GM19372 (cell line): ENCODE data around the gene SUSD2.
"Not testable (repeated sequence)": the region's sequence is repeated elsewhere in the genome, so short reads cannot be mapped to it uniquely, and the experiment has no call there.

ENCODE experiments used
- ATAC-seq: cut with Tn5 transposase; IDR thresholded peaks from one replicate; pipeline ENCODE4 v1.9.1; 2021; ENCODE audit warnings: mild to moderate bottlenecking, low read depth, moderate library complexity; ENCODE audit not compliant: unreplicated experiment

SUSD2 gene

DNA sequence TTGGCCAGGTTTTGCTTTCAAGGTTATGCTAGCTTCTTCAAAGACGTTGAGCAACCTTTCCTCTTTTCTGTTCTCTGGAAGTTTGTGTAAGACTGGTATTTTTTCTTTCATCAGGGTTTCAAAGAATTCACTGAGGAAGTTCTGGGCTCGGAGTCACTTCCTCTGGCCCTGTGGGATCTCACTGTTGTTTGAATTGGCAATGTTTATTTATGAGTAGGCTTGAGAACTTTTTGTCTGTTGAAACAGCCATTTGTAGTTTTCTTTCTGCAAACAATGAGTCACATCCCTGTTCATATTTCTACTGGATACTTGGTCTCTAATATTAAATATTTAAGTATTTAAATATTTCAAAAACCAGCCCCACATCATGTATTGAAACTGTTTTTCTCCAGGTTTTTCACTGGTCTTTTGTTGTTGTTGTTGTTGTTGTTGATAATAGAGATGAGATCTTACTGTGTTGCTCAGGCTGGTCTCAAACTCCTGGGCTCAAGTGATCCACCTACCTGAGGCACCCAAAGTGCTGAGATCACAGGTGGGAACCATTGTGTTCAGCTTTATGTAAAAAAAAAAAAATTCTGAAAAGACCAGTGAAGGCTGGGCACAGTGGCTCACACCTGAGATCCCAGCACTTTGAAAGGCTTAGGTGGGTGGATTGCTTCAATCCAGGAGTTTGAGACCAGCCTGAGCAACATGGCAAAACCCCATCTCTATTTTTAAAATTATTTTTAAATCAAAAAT lies 26.9 kb downstream of the SUSD2 start:
- ATAC-seq = no peak

DNA sequence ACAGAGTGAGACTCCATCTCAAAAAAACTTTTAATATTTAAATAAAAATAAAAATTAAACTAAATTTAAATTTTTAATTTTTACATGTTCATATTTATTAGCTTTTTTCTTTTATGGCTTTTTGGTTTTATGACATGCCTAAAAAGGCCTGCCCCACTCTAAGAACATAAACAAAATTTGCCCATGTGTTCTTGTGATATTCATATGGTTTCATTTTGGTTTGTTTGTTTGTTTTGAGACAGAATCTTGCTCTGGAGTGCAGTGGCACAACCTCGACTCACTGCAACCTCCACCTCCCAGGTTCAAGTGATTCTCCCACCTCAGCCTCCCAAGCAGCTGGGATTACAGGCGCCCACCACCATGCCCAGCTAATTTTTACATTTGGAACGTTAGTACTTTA lies 27.7 kb downstream of the SUSD2 start:
- ATAC-seq = no peak

DNA sequence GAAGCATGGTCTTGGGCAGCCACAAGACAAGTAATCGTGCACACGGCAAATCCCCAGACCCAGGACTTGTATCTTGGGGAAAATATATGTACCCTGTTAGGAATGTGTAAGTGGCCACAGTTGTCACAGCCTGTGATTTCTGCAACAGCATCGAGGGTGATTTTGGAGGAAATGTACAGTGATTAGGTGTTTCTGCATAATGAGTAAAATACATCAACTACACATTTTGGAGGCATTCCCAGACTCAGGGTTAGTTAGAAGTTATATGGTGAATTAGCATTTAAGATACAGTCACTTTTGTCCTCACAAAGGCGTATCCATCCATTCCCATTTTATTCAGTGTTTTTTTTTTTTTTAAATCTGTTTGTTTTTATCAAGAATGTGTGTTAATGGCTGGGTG lies 28.4 kb downstream of the SUSD2 start:
- no peak for ATAC-seq

DNA sequence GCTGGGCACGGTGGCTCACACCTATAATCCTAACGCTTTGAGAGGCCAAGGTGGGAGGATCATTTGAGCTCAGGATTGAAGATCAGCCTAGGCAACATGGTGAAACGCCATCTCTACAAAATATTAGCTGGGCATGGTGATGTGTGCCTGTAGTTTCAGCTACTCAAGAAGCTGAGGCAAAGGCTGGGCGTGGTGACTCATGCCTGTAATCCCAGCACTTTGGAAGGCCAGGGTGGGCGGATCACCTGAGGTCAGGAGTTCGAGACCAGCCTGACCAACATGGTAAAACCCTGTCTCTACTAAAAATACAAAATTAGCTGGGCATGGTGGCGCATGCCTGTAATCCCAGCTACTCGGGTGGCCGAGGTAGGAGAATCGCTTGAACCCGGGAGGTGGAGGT lies 29.1 kb downstream of the SUSD2 start:
- not testable (repeated sequence) for ATAC-seq

DNA sequence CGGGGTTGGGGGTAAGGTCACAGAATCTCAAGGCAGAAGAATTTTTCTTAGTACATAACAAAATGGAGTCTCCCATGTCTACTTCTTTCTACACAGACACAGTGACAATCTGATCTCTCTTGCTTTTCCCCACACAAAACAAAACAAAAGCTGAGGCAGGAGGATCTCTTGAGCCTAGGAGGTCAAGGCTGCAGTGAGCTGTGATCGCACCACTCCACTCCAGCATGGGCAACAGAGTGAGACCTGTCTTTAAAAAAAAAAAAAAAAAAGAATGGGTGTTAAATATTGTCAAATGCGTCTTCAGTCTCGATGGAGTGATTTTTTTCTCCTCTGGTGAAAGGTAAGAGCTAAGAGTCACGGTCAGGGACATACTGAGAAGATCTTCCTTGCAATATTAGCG lies 30.4 kb downstream of the SUSD2 start:
- not testable (repeated sequence) for ATAC-seq

DNA sequence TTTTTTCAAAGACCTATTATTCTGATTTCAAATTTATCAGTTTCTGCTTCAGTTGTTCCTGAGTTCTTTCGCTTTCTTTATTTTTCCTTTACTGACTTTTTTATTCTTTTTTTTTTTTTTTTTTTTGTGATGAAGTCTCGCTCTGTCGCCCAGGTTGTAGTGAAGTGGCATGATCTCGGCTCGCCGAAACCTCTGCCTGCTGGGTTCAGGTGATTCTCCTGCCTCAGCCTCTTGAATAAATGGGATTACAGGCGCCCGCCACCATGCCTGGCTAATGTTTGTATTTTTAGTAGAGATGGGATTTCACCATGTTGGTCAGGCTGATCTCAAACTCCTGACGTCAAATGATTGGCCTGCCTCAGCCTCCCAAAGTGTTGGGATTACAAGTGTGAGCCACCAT lies 31.8 kb downstream of the SUSD2 start:
- not testable (repeated sequence) for ATAC-seq

DNA sequence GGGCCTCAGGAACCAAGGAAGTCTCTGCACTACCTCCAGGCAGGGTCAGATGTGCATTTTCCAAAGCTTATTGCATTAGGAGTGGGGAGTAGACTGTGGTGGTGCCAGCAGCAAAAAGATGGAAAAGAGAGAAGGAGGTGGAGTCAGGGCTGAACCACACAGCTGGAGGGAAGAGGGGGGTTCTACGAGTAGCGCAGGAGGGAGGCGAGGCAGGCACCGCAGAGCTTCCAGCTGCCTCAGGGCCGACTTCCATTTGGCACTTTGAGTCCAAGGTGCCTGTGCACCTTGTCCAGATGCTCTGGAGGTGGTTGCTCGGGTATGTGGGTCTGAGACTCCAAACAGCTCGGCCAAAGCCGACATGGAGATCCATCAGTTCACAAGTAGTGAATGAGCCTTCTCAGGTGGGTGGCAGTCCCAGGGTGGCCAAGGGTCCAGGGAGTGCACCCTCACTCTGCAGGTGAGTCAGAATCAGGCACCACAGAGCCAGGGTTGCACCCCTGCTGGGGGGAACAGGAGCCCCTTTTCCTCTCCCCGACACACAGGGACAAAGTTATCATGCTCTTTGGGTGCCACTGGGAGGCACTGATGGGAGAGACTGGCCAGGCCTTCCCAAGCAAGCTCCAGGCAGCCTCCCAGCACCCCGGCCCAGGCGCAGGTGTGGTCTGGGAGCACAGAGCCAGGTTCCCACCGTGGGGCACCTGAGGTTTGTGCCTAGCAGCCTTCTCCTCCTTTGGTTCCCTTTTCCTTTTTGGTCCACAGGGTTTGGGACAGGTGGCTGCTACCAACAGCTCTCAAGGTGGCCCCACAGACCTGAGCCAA lies 33.4 kb downstream of the SUSD2 start:
- no peak for ATAC-seq

DNA sequence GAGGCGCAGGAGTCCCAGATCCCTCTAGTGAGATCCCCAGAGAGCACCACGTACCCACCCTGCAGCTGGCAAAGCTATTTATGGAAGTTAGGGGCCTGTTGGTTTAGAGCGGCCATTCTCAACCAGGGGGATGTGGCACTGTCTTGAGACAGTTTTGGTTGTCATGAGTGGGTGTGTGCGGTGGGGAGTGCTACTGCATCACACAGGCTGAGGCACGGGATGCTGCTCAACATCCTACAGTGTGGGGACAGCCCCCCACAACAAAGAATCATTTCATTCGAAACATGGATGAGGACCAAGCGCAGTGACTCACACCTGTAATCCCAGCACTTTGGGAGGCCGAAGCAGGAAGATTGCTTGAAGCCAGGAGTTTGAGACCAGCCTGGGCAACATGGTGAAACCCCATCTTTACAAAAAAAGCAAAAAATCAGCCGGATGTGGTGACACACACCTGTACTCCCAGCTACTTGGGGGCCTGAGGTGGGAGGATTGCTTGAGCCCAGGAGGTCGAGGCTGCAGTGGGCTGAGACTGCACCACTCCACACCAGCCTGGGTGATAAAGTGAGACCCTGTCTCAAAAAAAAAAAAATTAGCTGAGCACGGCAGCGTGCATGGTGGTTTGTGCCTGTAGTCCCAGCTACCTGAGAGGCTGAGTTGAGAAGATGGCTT lies 35.4 kb downstream of the SUSD2 start:
- ATAC-seq = no peak

DNA sequence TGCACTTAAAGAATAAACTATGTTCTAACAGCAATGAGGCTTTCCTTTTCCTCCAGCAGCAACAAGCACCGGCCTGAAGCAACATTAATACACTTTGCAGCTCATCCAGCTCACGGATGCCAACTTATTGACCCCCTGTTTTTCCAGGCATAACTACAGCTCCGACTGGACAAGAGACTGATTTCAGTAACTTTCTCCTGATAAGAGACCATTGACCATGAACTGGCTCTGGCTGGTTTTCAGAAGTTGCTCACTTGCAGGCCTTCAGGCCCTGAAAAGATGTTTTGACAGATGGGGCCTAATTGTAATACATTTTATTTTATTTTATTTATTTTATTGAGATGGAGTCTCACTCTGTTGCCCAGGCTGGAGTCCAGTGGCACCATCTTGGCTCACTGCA lies 36.1 kb downstream of the SUSD2 start:
- ATAC-seq = no peak

DNA sequence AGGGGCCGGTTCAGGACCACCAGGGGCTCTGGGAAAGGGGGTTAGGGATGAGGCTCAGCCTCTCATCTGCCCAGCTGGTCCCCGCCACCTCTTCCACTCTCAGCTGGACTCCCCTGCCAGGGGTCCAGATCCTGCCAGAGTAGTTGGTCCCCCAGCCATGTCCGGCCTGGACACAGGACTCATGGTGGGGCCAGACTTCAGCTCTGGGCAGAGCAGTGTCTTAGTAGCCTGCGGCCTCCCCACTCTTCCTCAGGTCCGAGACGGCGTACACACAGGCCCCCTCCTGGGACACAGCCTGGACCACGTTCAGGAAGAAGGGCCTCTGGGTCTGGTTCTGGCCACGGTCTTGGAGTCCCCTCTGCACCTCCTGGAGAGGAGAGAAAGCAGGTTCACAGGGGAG lies 38.5 kb downstream of the SUSD2 start:
- no peak for ATAC-seq

DNA sequence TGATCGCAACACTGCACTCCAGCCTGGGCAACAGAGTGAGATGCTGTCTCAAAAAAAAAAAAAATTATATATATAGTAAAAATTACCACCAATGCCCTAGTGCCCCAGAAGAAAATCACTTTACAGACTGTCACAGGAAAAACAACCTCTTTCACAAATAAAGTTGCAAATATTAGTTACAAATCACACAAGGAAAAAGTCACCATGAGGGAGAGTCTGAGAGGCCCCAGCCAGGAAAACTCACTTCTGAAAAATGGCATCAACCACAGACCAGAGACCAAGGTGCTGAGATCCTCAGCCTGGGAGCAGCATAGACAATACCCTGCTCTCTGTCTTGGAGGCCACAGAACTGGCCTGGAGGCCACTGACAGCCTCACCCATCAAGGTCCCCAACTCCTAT lies 43.2 kb downstream of the SUSD2 start:
- no peak for ATAC-seq

DNA sequence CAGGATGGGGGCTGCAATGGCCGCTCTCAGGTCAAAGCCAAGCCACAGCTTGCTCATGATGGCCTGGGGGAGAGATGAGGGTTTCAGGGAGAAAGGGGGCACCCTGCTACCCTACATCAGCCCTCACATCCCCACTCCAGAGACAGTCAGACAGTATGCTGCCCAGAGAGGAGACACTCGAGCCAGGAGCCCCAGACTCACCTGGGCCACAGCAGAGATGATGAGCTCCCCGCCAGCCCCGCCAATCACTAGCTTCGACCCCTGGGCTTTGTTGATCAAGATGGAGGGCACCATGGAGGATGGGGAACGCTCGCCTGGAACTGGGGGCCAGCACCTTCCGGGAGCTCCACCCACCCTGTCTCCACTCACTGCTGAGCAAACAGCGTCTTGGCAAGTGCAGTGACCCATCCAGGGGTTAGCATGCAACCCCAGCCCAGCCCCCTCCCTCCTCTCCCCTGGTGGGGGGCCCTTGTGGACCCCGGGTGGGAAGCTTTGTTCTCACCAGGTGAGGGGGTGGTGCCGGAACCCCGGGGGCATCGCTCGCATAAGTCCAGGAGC lies 43.8 kb downstream of the SUSD2 start:
- ATAC-seq = no peak

DNA sequence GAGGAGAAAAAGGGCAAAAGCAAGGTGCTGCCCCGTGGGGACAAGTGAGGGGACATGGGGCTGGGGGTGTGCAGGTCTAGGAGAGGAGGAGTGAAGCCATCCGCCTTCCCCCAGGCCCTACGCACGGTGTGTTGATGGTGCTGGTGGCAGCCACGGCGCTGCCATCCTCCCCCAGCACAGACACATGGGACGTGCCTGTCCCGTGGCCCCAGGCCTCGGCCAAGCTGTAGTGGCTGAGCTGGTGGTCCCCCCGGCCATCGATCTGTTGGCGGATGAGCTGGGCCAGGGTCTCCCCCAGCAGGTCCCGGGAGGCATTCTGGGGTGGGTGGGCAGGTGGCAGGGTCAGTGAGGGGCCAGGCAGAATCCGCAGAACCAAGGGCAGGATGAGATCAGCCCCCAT lies 44.7 kb downstream of the SUSD2 start:
- no peak for ATAC-seq

DNA sequence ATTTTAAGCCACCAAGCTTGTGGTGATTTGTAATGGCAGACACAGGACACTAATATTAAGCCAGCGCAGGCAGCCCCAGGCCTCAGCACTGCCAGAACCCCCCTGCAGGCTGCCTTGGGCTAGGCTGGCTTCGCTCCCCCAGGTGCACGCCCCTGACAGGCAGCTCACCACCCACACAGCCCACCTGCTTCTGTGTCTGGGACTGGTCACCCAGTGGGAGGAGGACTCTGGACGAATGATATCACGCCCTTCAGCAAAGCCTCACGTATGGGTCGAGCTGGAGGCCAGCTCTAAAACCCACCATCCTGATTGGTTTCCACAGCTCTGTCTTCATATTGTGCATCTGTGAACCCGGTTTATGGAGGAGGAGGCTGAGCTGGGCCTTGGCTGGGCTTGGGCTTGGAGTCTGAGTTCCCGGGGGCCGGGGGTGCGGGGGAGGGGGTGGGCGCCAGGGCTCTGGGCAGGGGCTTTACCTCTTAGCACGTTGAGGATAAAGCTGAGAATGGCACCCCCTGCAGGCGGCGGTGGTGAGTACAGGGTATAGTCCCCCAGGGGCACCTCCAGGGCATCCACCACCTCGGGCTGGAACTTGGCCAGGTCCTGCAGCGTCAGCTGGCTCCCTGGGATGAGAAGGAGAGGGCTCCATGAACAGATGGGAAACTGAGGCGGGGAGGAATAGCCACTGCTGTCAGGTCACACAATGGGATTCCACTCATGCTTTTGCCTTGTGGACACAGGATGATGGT lies 49.8 kb downstream of the SUSD2 start:
- ATAC-seq = no peak

DNA sequence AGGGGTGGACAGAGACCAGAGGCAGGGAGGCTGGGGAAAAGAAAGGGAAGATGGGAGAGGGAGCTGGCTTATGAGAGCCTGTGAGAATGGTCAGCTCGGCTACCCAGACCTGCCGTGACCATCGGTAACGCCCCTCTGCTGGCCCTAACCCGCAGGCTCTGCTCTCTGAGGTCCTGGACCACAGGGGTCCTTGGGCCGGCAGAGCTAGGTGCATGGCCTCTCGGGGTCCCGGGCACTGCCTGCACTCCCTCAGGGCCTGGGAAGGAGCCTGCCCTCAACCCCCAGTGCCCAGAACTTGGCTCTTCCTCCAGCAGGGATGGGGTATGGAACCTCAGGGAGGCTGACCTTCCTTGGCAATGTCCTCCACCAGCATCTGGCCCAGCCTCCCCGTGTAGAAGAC lies 50.4 kb downstream of the SUSD2 start:
- no peak for ATAC-seq

DNA sequence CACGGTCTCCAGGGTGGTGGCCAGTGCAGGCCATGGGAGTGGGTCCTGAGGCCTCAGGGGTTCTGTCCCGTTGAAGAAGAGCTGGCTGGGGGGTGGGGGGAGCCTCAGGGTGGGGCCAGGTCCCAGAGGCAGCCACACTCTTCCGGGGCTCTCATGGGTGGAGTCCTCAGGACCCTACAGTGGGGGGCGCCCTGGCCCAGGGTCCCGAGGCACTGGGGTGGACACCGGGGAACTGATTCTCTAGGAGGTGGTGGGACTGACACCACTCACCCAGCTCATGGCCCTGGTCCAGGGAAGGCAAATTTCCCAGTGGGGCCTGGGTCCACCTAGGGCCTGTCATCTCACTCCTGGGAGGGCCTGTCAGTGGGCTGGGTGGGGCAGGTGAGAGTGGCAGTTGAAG lies 50.8 kb downstream of the SUSD2 start:
- no peak for ATAC-seq

DNA sequence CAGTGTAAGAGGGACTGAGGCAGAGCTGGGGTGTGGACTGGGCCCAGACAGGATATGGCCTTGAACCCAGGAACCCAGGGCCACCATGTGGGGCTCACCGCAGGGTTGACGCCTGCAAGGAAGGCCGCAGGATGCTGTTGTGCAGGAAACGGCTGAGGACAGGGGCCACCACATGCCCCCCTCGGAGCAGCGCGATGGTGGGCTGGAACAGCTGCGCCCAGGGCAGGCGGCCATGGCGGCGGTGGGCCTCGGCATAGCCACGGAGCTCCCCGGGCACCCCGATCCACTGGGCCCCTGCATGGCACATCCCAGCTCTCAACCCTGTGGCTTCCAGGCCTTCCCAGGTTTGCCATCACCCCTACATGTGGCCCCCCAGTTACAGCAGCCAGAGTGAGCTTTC lies 51.4 kb downstream of the SUSD2 start:
- ATAC-seq = no peak

DNA sequence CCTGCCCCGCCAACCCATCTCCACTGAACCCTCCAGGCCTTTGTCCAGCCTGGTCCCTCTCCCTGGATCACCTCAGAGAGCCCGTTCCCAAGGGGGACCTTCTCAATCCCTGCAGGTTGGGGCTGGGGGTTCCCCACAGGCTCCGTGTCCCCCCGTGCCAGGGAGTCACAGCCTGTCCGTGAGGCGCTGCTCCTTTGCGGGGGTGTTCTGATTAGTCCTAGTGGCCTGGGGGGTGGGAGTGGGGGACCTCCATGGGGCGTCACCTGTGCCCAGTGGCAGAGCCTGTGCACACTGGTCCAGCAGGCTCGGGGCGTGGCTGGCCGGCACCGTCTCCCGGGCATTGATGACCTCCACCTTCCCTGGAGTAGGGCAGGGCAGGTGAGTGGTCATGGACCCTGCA lies 51.9 kb downstream of the SUSD2 start:
- ATAC-seq = no peak

DNA sequence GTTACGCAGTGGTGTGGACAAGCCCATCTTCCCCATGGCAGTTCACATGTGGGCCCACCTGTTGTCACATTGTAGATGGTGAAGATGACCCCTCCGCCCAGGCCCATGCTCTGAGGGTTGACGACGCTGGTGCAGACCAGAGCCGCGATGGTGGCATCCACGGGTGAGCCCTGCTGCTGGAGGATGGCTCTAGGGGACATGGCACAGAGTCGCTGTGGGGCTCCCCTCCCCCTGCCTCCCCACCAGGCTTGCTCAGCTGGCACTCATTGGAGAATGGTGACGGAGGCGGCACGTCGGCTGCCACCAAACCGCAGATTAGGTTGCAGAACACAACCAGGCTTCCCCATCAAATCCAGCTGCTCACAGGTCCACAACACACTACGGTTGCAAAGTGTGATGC lies 52.5 kb downstream of the SUSD2 start:
- no peak for ATAC-seq

DNA sequence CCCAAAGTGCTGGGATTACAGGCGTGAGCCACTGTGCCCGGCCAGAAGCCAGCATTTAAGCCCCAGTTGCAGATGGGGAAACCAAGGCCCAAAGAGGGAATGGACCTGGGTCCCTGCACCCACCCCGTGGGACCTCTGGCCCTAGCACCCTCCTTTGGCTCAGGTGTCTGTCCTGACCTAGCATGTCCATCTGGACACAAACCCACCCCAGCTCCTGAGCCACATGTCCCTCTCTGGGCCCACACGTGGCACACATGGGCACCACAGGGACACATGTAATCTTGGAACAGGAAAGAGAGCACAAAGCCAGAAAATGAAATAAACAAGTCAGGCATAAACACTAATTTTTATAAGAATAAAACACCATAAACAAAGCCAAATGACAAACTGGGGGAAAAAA lies 54.0 kb downstream of the SUSD2 start:
- ATAC-seq = no peak

DNA sequence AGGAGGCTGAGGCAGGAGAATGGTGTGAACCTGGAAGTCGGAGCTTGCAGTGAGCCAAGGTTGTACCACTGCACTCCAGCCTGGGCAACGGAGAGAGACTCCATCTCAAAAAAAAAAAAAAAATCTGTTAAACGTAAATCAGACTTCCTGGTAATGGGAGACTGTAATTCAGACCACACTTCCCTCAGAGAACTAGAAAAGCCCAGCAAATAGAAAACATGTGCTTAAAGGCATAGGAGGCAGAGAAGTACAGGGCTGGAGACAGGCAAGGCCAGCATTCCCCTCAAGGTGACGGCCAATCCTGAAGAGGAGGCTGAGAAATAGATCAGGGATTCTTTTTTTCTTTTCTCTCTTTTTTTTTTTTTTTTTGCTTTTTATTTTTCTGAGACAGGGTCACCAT lies 55.4 kb downstream of the SUSD2 start:
- no peak for ATAC-seq
